HepG2 (cell line): ENCODE data around the gene LRRC8D. TPM values are rescaled to one million over a fixed set of nuclear protein-coding genes. Genes with fewer than 3 reads are reported as not detected.

Experiments used
- ATAC-seq: fragments of 200-7000 bp; cut with Tn5 transposase; 3 replicates; pipeline ENCODE4 v1.9.1; 2020; ENCODE audit warnings: mild to moderate bottlenecking, moderate library complexity
- BruUV-seq: library from RNA; stranded (reverse); fragments of 400-500 nt; replicated peaks from 2 replicates; lab custom pipeline; 2021; lab: Mats Ljungman, UMichigan
- CTCF ChIA-PET: fragments of 300-600 bp; formaldehyde crosslinking; extraction: SDS; loops from one replicate; lab custom pipeline; 2021; ENCODE audit warnings: low total read pairs, inconsistent platforms, low intra/inter-chr PET ratio; lab: Yijun Ruan, JAX
- POLR2A ChIA-PET: fragments of 350-600 bp; sonication (Branson Sonifier 250); formaldehyde crosslinking; loops from one replicate; lab custom pipeline; 2020; ENCODE audit warnings: antibody characterized with exemption, inconsistent platforms; lab: Yijun Ruan, JAX
- DNase-seq: peaks from one replicate; pipeline ENCODE4 v3.0.0-alpha.2; 2015; ENCODE audit warnings: low spot score
- FAIRE-seq: peaks from 3 replicates; lab custom pipeline; 2011; peaks lifted over from hg19 to GRCh38; lab: Jason Lieb, UNC
- H2AFZ ChIP-seq: one replicate; pipeline ENCODE4 v1.6.1; 2011; ENCODE audit warnings: low read length, inconsistent platforms
- H3K27ac ChIP-seq: fragments of 300-600 bp; 3 replicates; pipeline ENCODE4 v1.8.0; 2011; ENCODE audit warnings: mixed run types, mild to moderate bottlenecking, mixed read lengths, low read length, inconsistent platforms; ENCODE audit not compliant: insufficient read depth; ENCODE audit errors: extremely low read length
- H3K27me3 ChIP-seq, 2 experiments: fragments of 200-600 bp in 1 of 2; 2 replicates in 1 of 2; 3 replicates in 1 of 2; pipeline versions ENCODE4 v1.6.0 to v1.8.0; 2011; ENCODE audit warnings: low read length in 2 of 2, mild to moderate bottlenecking in 2 of 2, moderate library complexity in 2 of 2, inconsistent platforms in 1 of 2; ENCODE audit not compliant: insufficient read depth in 2 of 2, control insufficient read depth in 1 of 2
- H3K36me3 ChIP-seq, 2 experiments: fragments of 200-600 bp in 1 of 2; replicated peaks in 1 of 2; 2 replicates in 1 of 2; 3 replicates in 1 of 2; pipeline versions ENCODE4 v1.5.1 to v1.8.0; 2011; ENCODE audit warnings: low read length in 2 of 2, inconsistent platforms in 1 of 2; ENCODE audit not compliant: insufficient read depth in 2 of 2, control insufficient read depth in 1 of 2
- H3K4me1 ChIP-seq: 2 replicates; pipeline ENCODE4 v1.5.1; 2012; ENCODE audit warnings: low read length, inconsistent platforms; ENCODE audit not compliant: insufficient read depth
- H3K4me2 ChIP-seq: 2 replicates; pipeline ENCODE4 v1.6.0; 2011; ENCODE audit warnings: low read depth, low read length, inconsistent platforms
- H3K4me3 ChIP-seq, 3 experiments: fragments of 200-600 bp in 1 of 3; sonication (generic), shearing (Covaris generic) in 1 of 3; replicated peaks in 1 of 3; 2 replicates each; pipeline ENCODE4 v1.5.1; 2011 to 2016; ENCODE audit warnings: low read length in 3 of 3, inconsistent platforms in 2 of 3, low read depth in 2 of 3, mild to moderate bottlenecking in 2 of 3, control low read depth in 1 of 3, mixed read lengths in 1 of 3; ENCODE audit not compliant: insufficient read depth in 1 of 3
- H3K79me2 ChIP-seq: one replicate; pipeline ENCODE4 v1.6.1; 2011; ENCODE audit warnings: low read length, inconsistent platforms; ENCODE audit not compliant: insufficient read depth
- H3K9ac ChIP-seq: 2 replicates; pipeline ENCODE4 v1.6.0; 2011; ENCODE audit warnings: mild to moderate bottlenecking, low read depth, low read length, inconsistent platforms; ENCODE audit not compliant: insufficient read depth
- H3K9me3 ChIP-seq: 2 replicates; pipeline ENCODE4 v1.5.1; 2012; ENCODE audit warnings: mild to moderate bottlenecking, low read length
- H4K20me1 ChIP-seq: 2 replicates; pipeline ENCODE4 v1.6.0; 2011; ENCODE audit warnings: inconsistent platforms, mild to moderate bottlenecking, low read length, moderate library complexity; ENCODE audit not compliant: insufficient read depth
- DZIP1 ChIP-seq: sonication (generic); formaldehyde crosslinking; IDR thresholded peaks from 2 replicates; pipeline ENCODE4 v1.5.0; 2020; ENCODE audit warnings: mild to moderate bottlenecking, missing genetic modification reagents
- HNF1A ChIP-seq, 2 experiments: sonication (generic) in 1 of 2; formaldehyde crosslinking in 1 of 2; IDR thresholded peaks; 2 replicates each; pipeline versions ENCODE4 v1.4.0 to v1.6.1; 2016 to 2020; ENCODE audit warnings: borderline replicate concordance in 1 of 2, low read depth in 1 of 2, mild to moderate bottlenecking in 1 of 2, missing genetic modification reagents in 1 of 2
- SRSF1 ChIP-seq: fragments of 200-400 bp; formaldehyde crosslinking; optimal IDR thresholded peaks from 2 replicates; pipeline ENCODE3; 2017; ENCODE audit warnings: mild to moderate bottlenecking, low read depth, low read length, moderate library complexity
- THYN1 ChIP-seq: sonication (generic); formaldehyde crosslinking; IDR thresholded peaks from 2 replicates; pipeline ENCODE4 v1.8.1; 2023; ENCODE audit warnings: low read depth, mild to moderate bottlenecking, moderate library complexity, missing genetic modification reagents, borderline replicate concordance
- U2AF1 ChIP-seq: fragments of 200-400 bp; formaldehyde crosslinking; optimal IDR thresholded peaks from 2 replicates; pipeline ENCODE3; 2017; ENCODE audit warnings: mild to moderate bottlenecking, low read depth, low read length
- U2AF2 ChIP-seq: fragments of 200-400 bp; formaldehyde crosslinking; IDR thresholded peaks from 2 replicates; pipeline ENCODE4 v1.6.1; 2017; ENCODE audit warnings: low read depth, mild to moderate bottlenecking, low read length
- ZBTB49 ChIP-seq: sonication (generic); formaldehyde crosslinking; IDR thresholded peaks from 2 replicates; pipeline ENCODE4 v1.4.0; 2020; ENCODE audit warnings: missing genetic modification reagents, borderline replicate concordance
- ZFX ChIP-seq: sonication (generic); formaldehyde crosslinking; IDR thresholded peaks from 2 replicates; pipeline ENCODE4 v1.4.0; 2020; ENCODE audit warnings: mild to moderate bottlenecking, low read depth, missing genetic modification reagents, moderate library complexity
- ZKSCAN1 ChIP-seq: fragments of 150-350 bp; IDR thresholded peaks from 2 replicates; pipeline ENCODE4 v1.6.1; 2014; ENCODE audit warnings: low read length
- ZNF552 ChIP-seq: sonication (generic); formaldehyde crosslinking; IDR thresholded peaks from 2 replicates; pipeline ENCODE4 v1.9.0; 2022; ENCODE audit warnings: missing genetic modification reagents, mild to moderate bottlenecking, borderline replicate concordance
- ZNF572 ChIP-seq: sonication (generic); formaldehyde crosslinking; IDR thresholded peaks from 2 replicates; pipeline ENCODE4 v1.5.1; 2020; ENCODE audit warnings: mild to moderate bottlenecking, missing genetic modification reagents
- ZNF792 ChIP-seq: IDR thresholded peaks from 2 replicates; pipeline ENCODE4 v1.6.1; 2016
- ZSCAN31 ChIP-seq: sonication (generic); formaldehyde crosslinking; IDR thresholded peaks from 2 replicates; pipeline ENCODE4 v1.5.0; 2020; ENCODE audit warnings: low read depth, mild to moderate bottlenecking, missing genetic modification reagents
- WGBS: methylation state at CpG from one replicate; pipeline ENCODE4 v1.1.6; 2017; ENCODE audit warnings: low lambda C conversion rate; 5-methylcytosine and 5-hydroxymethylcytosine counted together
- in situ Hi-C: cut with HindIII; loops from 2 replicates; pipeline ENCODE4 v1.10.0; 2017; ENCODE audit warnings: low pct_unique_long_range_greater_than_20kb; ENCODE audit not compliant: extremely low pct_ligation_motif_present
- intact Hi-C: fragments of 100-400 bp; cut with micrococcal nuclease; formaldehyde crosslinking; loops from one replicate; pipeline ENCODE4 v1.10.0; 2022; ENCODE audit not compliant: unreplicated experiment
- polyA plus RNA-seq, 8 experiments: library from polyadenylated mRNA; depleted of rRNA in 3 of 8; stranded (reverse) in 7 of 8; unstranded in 1 of 8; fragments of >200 nt; fragmentation: Illumina TruSeq in 4 of 8; extraction: Trizol in 4 of 8; gene quantifications; 2 replicates each; pipeline versions ENCODE4 v1.2.1 to v1.2.3, GENCODE V29; 2011 to 2016; ENCODE audit warnings: low read depth in 4 of 8, missing spikeins in 1 of 8, mixed read lengths in 1 of 8; ENCODE audit not compliant: insufficient read depth in 1 of 8
- total RNA-seq, 5 experiments: library from RNA; depleted of rRNA; stranded (reverse); fragments of >200 nt; fragmentation: Illumina TruSeq; extraction: Trizol; gene quantifications; 2 replicates each; pipeline ENCODE4 v1.2.3, GENCODE V29; 2016; ENCODE audit warnings: low read depth in 1 of 5

The LRRC8D gene
- total and polyA plus RNA-seq, 2 of the 13 experiments (the other 11 are each of a cell fraction or from before 2014, with no cell fraction given), result 29.9 to 45.5 TPM

- peaks cover 11% of the 10 kb centered on the region for H3K4me1 ChIP-seq
- ATAC-seq (no peak), FAIRE-seq (no peak), DNase-seq (no peak)
- WGBS, result 3% methylated on average over 4 of the region's 4 CpGs
- intact Hi-C loops, result loop anchor here (2.0 kb wide), 1 partner anchor 205 kb away; no protein-coding TSS in a partner anchor
- 0 out of 5 replicates have a peak, but pooled peaks cover 0 to 2% of the 10 kb centered on the region in 2 experiments for H3K27me3 ChIP-seq
- no peak overlapping the region for H3K9ac ChIP-seq
- H3K4me3 ChIP-seq, result no peak overlapping the region
- in situ Hi-C loops, result no loop called here
- no peaks in the 10 kb centered on the region for H3K9me3 ChIP-seq
- H3K79me2 ChIP-seq, result no peaks in the 10 kb centered on the region
- POLR2A ChIA-PET, result no interaction called here
- no TSS peak for BruUV-seq
- no peak overlapping the region for H2AFZ ChIP-seq
- no peak overlapping the region for H3K4me2 ChIP-seq
- no peaks in the 10 kb centered on the region for H4K20me1 ChIP-seq
- no peaks in the 10 kb centered on the region for H3K36me3 ChIP-seq
- CTCF ChIA-PET, result no interaction called here
- H3K27ac ChIP-seq, result no peak overlapping the region
- TF ChIP-seq SRSF1, result no peak
- no peak for TF ChIP-seq ZNF552 (CRISPR knock-in tag)
- TF ChIP-seq HNF1A (IDR thresholded peaks at IDR 0.05; ENCODE audit: low read depth), result no peak
- no peak for TF ChIP-seq HNF1A (CRISPR knock-in tag; IDR thresholded peaks at IDR 0.05; ENCODE audit: borderline replicate concordance)
- no peak for TF ChIP-seq DZIP1
- no peak for TF ChIP-seq ZSCAN31 (CRISPR knock-in tag)
- no peak for TF ChIP-seq U2AF1
- TF ChIP-seq ZBTB49, result no peak
- no peak for TF ChIP-seq U2AF2
- TF ChIP-seq ZNF572 (CRISPR knock-in tag), result no peak
- TF ChIP-seq THYN1 (CRISPR knock-in tag), result no peak
- TF ChIP-seq ZKSCAN1, result no peak
- TF ChIP-seq ZNF792, result no peak
- TF ChIP-seq ZFX, result no peak
Measured at GRCh38 chr1:89781494-89782126, 39.2 kb upstream of the LRRC8D start.
